GM18498 (cell line): ENCODE measurements around the gene MSGN1.
"Not testable (repeated sequence)": the region's sequence is repeated elsewhere in the genome, so short reads cannot be mapped to it uniquely, and the experiment has no call there.

ENCODE experiments used
- ATAC-seq: cut with Tn5 transposase; IDR thresholded peaks from one replicate; pipeline ENCODE4 v1.9.1; 2021; ENCODE audit warnings: mild to moderate bottlenecking, moderate library complexity; ENCODE audit not compliant: unreplicated experiment

Gene MSGN1

GRCh38 chr2:17804358-17804757, 11.9 kb upstream of the MSGN1 start:
- ATAC-seq = peak; percentile 75

DNA sequence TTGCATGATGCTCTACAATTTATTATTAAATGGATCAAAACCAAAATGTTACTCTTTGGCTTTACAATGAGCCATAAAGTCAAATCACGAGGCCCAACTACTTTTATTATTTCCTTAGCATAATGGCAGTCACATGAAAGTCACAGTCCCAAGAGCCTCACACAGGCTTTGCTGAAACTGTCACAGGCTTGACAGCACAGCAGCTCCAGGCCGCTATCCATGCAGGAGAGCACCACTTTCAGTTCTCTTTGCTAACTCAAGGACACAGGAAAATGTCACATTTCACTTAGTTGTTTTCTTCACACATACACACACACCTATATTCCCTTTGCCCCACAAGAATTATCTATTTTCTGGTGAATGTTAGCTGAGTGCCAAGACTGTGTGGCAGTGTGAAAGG, 11.1 kb upstream of the MSGN1 start:
- ATAC-seq = no peak

DNA sequence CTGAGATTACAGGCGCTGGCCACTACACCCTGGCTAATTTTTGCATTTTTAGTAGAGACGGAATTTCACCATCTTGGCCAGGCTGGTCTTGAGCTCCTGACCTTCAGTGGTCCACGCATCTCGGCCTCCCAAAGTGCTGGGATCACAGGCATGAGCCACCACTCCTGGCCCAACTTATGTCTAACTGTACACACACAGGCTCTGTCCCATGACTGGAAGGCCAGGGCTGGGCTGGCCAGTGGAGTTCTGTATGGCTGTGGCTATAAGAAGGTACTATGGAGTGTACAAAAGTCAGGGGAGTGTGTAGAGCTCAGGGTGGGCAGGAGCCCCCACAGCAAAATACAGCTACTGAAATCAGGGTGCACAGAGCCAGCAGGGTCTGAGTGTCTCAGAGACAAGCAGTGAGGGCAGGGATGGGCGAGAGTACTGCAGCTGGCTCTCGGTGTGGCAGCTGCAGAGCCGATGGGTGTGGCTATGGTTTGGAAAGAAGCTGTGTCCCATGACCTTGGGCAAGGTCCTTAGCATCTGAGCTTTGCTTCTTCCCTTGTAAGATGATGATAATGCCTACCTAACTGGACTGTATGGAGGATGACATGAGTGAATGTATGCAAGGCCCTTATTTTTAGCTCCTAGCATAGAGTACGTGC, 10.4 kb upstream of the MSGN1 start:
- ATAC-seq = no peak

- peak; percentile 47 for ATAC-seq
These were observed 3.1 kb upstream of the MSGN1 start for GRCh38 chr2:17813010-17813741.

GRCh38 chr2:17813742-17814473, 2.4 kb upstream of the MSGN1 start:
- peak; percentile 88 for ATAC-seq

DNA sequence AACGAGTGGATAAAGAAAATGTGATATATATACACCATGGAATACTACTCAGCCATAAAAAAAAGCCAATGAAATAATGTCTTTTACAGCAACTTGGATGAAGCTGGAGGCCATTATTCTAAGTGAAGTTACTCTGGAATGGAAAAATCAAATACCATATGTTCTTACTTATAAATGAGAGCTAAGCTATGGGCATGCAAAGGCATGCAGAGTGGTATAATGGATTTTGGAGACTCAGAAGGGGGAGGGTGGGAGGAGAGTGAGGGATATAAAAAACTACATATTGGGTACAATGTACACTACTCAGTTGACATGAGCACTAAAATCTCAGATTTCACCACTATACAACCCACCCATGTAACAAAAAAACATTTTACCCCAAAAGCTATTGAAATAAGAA, 1.7 kb upstream of the MSGN1 start:
- no peak for ATAC-seq

GRCh38 chr2:17815468-17816184, 634 bp upstream of the MSGN1 start:
- peak; percentile 22 for ATAC-seq

DNA sequence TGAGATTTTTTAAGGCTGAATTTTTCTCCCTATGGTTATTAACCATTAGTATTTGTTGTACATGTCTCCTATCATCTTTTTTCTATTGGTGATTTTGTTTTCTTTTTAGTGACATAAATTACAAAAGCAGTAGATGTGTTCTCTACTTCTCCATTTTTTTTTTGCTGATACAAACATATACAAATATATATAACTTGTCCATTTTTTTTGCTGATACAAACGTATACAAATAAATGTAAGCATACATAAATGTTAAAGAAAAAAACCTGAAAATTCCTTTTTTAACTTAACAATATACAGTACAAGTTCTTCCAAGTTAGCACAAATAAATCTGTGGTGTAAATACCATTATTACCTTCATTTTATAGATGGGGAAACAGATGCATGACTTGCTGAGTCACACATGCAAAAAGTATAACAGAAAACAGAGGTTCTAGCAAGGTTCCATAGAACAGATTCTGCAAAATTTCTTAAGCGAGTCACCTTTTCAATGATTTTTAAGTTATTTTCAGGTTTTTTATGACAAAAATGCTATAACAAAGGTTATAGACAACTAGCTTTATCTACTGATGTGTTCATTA, 2.1 kb downstream of the MSGN1 start:
- ATAC-seq = no peak

- ATAC-seq = peak; percentile 5
These were observed 4.8 kb downstream of the MSGN1 start for GRCh38 chr2:17821080-17821479.

GRCh38 chr2:17821535-17822444, 5.5 kb downstream of the MSGN1 start:
- peak; percentile 52 for ATAC-seq

DNA sequence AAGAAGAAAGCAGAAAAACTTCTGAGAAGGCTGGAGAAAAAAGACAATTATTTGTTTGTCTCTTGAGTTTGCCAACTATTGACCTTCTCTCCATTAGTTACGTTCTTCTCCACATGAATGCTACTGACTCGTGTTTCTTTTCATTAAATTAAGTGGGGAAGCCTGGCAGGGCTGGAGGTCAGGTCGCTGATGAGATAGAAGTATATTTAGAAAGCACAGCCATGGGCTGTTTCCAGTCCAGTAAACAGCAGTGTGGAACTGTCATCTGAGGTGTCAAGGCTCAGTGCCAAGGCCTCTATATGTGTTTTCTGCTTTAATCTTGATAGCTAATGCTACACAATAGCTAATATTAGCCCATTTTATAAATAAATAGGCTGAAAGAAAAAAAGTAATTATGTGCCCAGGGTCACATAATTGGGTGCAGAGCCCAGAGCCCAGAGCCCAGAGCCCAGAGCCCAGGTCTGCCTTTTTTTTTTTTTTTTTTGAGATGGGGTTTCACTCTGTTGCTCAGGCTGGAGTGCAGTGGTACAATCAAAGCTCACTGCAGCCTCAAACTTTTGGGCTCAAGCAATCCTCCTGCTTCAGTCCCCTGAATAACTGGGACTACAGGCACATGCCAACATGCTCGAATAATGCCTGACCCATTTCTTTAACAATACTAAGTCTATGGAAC, 6.3 kb downstream of the MSGN1 start:
- ATAC-seq = peak; percentile 67

GRCh38 chr2:17823646-17824045, 7.4 kb downstream of the MSGN1 start:
- not testable (repeated sequence) for ATAC-seq

DNA sequence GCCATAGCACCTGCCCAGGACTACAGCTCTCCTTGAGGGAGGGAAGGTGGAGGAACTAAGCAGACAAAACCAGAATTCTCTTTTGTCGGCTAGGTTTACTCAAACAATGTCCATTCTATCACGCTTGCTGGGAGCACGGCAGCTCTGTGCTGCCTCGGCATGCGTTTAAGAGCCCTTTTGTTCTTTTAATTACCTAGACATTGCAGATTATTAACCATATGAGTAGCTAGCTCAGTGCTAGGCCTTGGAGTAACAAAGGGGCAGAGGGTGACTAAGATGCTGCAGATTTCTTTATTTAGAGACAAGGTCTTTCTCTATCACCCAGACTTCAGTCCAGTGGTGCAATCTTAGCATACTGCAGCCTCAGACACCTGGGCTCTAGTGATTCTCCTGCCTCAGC, 11.1 kb downstream of the MSGN1 start:
- ATAC-seq = no peak

DNA sequence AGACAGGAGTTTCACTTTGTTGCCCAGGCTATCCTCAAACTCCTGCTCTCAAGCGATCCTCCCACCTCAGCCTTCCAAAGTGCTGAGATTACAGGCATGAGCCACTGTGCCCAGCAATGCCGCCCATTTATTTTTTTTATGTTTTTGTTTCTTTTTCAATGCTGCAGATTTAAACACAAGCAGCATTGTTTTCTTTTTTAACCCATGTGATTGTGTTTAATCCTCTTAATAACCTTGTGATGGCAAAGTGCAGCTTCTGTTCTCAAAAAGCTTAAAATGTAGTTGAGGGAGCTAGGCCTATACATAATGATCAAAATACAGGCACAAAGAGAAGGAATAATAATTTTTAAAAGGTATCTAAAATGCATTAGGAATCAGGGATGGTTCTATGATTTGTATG, 11.5 kb downstream of the MSGN1 start:
- ATAC-seq = no peak

GRCh38 chr2:17830053-17831034, 14.1 kb downstream of the MSGN1 start:
- peak; percentile 89 for ATAC-seq

DNA sequence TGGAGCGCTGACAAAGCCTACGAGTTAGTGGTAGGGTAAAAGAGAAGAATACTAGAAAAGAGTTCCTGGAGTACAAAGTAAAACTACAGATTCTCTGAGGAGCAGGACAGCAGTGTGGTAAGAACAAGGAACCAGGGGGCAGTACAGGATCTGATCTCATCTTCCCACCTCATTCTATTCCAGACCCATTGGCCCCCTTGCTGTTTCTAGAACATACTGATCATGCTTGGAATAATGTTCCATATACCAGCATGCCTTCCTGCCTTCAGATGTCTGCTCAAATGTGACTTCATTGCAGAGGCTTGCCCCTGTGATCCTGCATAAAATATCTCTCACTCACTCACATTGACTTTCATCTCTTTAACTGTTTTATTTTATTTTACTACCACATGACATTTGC, 19.3 kb downstream of the MSGN1 start:
- ATAC-seq = no peak

DNA sequence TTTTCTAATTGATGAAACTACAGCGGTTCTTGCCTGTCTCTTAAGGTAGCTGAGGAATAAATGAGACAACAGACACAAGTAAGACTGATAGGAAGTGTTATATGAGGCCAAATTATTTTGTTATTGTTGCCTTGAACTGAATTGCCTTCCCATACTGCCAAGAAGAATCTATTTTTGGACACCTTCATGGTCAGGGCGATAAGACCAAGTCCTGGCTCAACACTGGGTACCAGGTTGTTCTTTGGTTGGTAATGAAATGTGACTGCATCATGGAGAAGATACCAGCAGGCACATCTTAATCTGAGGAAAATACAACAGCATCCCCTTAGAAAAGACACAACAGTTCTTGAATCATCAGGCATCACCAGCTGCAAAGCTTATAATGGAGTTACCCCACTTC, 23.7 kb downstream of the MSGN1 start:
- ATAC-seq = no peak

GRCh38 chr2:17843457-17843856, 27.2 kb downstream of the MSGN1 start:
- ATAC-seq = no peak
